Mesendoderm (in vitro differentiated cells): ENCODE measurements around the gene TOP1.

Source experiments
- DNase-seq: peaks from one replicate; pipeline ENCODE4 v3.0.0; 2013
- H2AK5ac ChIP-seq: 2 replicates; pipeline ENCODE4 v1.6.1; 2013; ENCODE audit warnings: low read length, inconsistent platforms
- H2BK120ac ChIP-seq: 2 replicates; pipeline ENCODE4 v1.6.1; 2013; ENCODE audit warnings: low read depth, mild to moderate bottlenecking, low read length, moderate library complexity, mixed read lengths
- H2BK15ac ChIP-seq: replicated peaks from 2 replicates; pipeline ENCODE4 v1.6.1; 2013; ENCODE audit warnings: low read depth, mild to moderate bottlenecking, moderate library complexity
- H2BK5ac ChIP-seq: 2 replicates; pipeline ENCODE4 v1.6.1; 2013; ENCODE audit warnings: low read length, inconsistent platforms
- H3K18ac ChIP-seq: 2 replicates; pipeline ENCODE4 v1.6.1; 2013; ENCODE audit warnings: mild to moderate bottlenecking, low read length, mixed read lengths
- H3K23ac ChIP-seq: one replicate; pipeline ENCODE4 v1.6.1; 2013; ENCODE audit warnings: low read length
- H3K27ac ChIP-seq: 2 replicates; pipeline ENCODE4 v1.5.1; 2013; ENCODE audit warnings: low read depth, mild to moderate bottlenecking, inconsistent platforms, low read length, moderate library complexity
- H3K27me3 ChIP-seq: 2 replicates; pipeline ENCODE4 v1.6.1; 2013; ENCODE audit warnings: low read length, control low read depth, mild to moderate bottlenecking, inconsistent platforms; ENCODE audit not compliant: insufficient read depth, poor library complexity
- H3K36me3 ChIP-seq: 2 replicates; pipeline ENCODE4 v1.6.1; 2013; ENCODE audit warnings: low read length, inconsistent platforms; ENCODE audit not compliant: control insufficient read depth, insufficient read depth
- H3K4ac ChIP-seq: one replicate; pipeline ENCODE4 v1.6.1; 2013; ENCODE audit warnings: low read depth, mild to moderate bottlenecking, low read length, moderate library complexity
- H3K4me1 ChIP-seq: 2 replicates; pipeline ENCODE4 v1.6.1; 2013; ENCODE audit warnings: low read depth, low read length, inconsistent platforms; ENCODE audit not compliant: control insufficient read depth
- H3K4me2 ChIP-seq: 2 replicates; pipeline ENCODE4 v1.6.1; 2013; ENCODE audit warnings: low read length
- H3K4me3 ChIP-seq: 2 replicates; pipeline ENCODE4 v1.5.1; 2013; ENCODE audit warnings: mild to moderate bottlenecking, low read length
- H3K56ac ChIP-seq: one replicate; pipeline ENCODE4 v1.6.1; 2013; ENCODE audit warnings: low read length
- H3K79me1 ChIP-seq: 2 replicates; pipeline ENCODE4 v1.6.1; 2013; ENCODE audit warnings: low read length, inconsistent platforms
- H3K79me2 ChIP-seq: 2 replicates; pipeline ENCODE4 v1.6.1; 2013; ENCODE audit warnings: mild to moderate bottlenecking, low read length; ENCODE audit not compliant: control insufficient read depth, insufficient read depth
- H3K9ac ChIP-seq: 2 replicates; pipeline ENCODE4 v1.6.1; 2013; ENCODE audit warnings: low read length, inconsistent platforms
- H4K5ac ChIP-seq: one replicate; pipeline ENCODE4 v1.6.1; 2013; ENCODE audit warnings: low read length
- H4K8ac ChIP-seq: one replicate; pipeline ENCODE4 v1.6.1; 2013; ENCODE audit warnings: low read depth, mild to moderate bottlenecking, control low read depth, low read length, moderate library complexity
- WGBS: extraction: QIAGEN DNeasy Blood & Tissue Kit; methylation state at CpG from one replicate; pipeline ENCODE4 v1.1.7; 2013; ENCODE audit warnings: low lambda C conversion rate, missing lambda C conversion rate; ENCODE audit not compliant: insufficient coverage; ENCODE audit errors: extremely low coverage; 5-methylcytosine and 5-hydroxymethylcytosine counted together

The TOP1 gene

GRCh38 chr20:41004531-41005360 is 23.9 kb upstream of the TOP1 start:
- Histone ChIP-seq H3K79me1 (no peaks in the 10 kb centered on the region), H2AK5ac (no peak overlapping the region), H3K18ac (no peak overlapping the region), H3K79me2 (no peaks in the 10 kb centered on the region), H3K9ac (no peak overlapping the region), H3K4me1 (peaks cover 6% of the 10 kb centered on the region), H3K4me2 (no peak overlapping the region), H3K36me3 (no peaks in the 10 kb centered on the region), H3K27ac (no peak overlapping the region), H3K27me3 (no peaks in the 10 kb centered on the region), H3K23ac (no peak overlapping the region), H2BK15ac (no peak overlapping the region), H4K5ac (no peak overlapping the region), H2BK120ac (no peak overlapping the region), H3K4ac (no peak overlapping the region), H3K4me3 (no peak overlapping the region), H3K56ac (no peak overlapping the region), H2BK5ac (no peak overlapping the region), H4K8ac (no peak overlapping the region)
- WGBS = no CpG with 5 or more reads among the region's 8 CpGs
- no peak for DNase-seq

- H3K56ac ChIP-seq = no peak overlapping the region
- H3K4me3 ChIP-seq = no peak overlapping the region
- no peak overlapping the region for H3K4me2 ChIP-seq
- H3K79me2 ChIP-seq = no peaks in the 10 kb centered on the region
- WGBS = no CpG with 5 or more reads among the region's 4 CpGs
- no peak overlapping the region for H2BK120ac ChIP-seq
- H3K18ac ChIP-seq = no peak overlapping the region
- no peak overlapping the region for H3K4ac ChIP-seq
- no peak overlapping the region for H2BK15ac ChIP-seq
- no peak overlapping the region for H3K9ac ChIP-seq
- H4K8ac ChIP-seq = no peak overlapping the region
- H4K5ac ChIP-seq = no peak overlapping the region
- no peak overlapping the region for H2BK5ac ChIP-seq
- no peak overlapping the region for H3K23ac ChIP-seq
- H3K79me1 ChIP-seq = no peaks in the 10 kb centered on the region
- no peak for DNase-seq
- peaks cover 6% of the 10 kb centered on the region for H3K4me1 ChIP-seq
- H2AK5ac ChIP-seq = no peak overlapping the region
- no peaks in the 10 kb centered on the region for H3K36me3 ChIP-seq
- H3K27ac ChIP-seq = no peak overlapping the region
- H3K27me3 ChIP-seq = no peaks in the 10 kb centered on the region
These were observed 23.3 kb upstream of the TOP1 start for GRCh38 chr20:41005361-41005729.

- Histone ChIP-seq H3K79me2 (no peaks in the 10 kb centered on the region), H4K5ac (no peak overlapping the region), H3K79me1 (no peaks in the 10 kb centered on the region), H2BK5ac (no peak overlapping the region), H3K56ac (no peak overlapping the region), H3K4me2 (no peak overlapping the region), H3K18ac (no peak overlapping the region), H2AK5ac (peak overlapping the region; percentile 18), H2BK120ac (no peak overlapping the region), H4K8ac (no peak overlapping the region), H3K27me3 (no peaks in the 10 kb centered on the region), H3K4ac (no peak overlapping the region), H3K36me3 (no peaks in the 10 kb centered on the region), H3K27ac (no peak overlapping the region), H3K4me3 (no peak overlapping the region), H3K9ac (no peak overlapping the region), H3K4me1 (peaks cover 6% of the 10 kb centered on the region), H3K23ac (no peak overlapping the region), H2BK15ac (no peak overlapping the region)
- no peak for DNase-seq
- no CpG with 5 or more reads among the region's 13 CpGs for WGBS
These were observed 22.3 kb upstream of the TOP1 start for GRCh38 chr20:41006126-41006935.

GRCh38 chr20:41006936-41007474 is 21.6 kb upstream of the TOP1 start:
- no peak overlapping the region for H3K56ac ChIP-seq
- peaks cover 6% of the 10 kb centered on the region for H3K4me1 ChIP-seq
- no peak overlapping the region for H2BK120ac ChIP-seq
- no peaks in the 10 kb centered on the region for H3K79me1 ChIP-seq
- no peaks in the 10 kb centered on the region for H3K27me3 ChIP-seq
- H3K27ac ChIP-seq = no peak overlapping the region
- H4K8ac ChIP-seq = no peak overlapping the region
- no peak overlapping the region for H4K5ac ChIP-seq
- H3K4ac ChIP-seq = no peak overlapping the region
- H3K18ac ChIP-seq = no peak overlapping the region
- no peak overlapping the region for H2BK15ac ChIP-seq
- DNase-seq = no peak
- no peak overlapping the region for H3K9ac ChIP-seq
- no peak overlapping the region for H2AK5ac ChIP-seq
- H3K4me3 ChIP-seq = no peak overlapping the region
- WGBS = no CpG with 5 or more reads among the region's 2 CpGs
- no peaks in the 10 kb centered on the region for H3K79me2 ChIP-seq
- no peak overlapping the region for H3K4me2 ChIP-seq
- H3K36me3 ChIP-seq = no peaks in the 10 kb centered on the region
- no peak overlapping the region for H3K23ac ChIP-seq
- no peak overlapping the region for H2BK5ac ChIP-seq

- no peak overlapping the region for H4K8ac ChIP-seq
- no peak overlapping the region for H3K4ac ChIP-seq
- H3K79me2 ChIP-seq = no peaks in the 10 kb centered on the region
- peaks cover 6% of the 10 kb centered on the region for H3K4me1 ChIP-seq
- WGBS = no CpG with 5 or more reads among the region's 3 CpGs
- no peak overlapping the region for H3K9ac ChIP-seq
- H3K36me3 ChIP-seq = no peaks in the 10 kb centered on the region
- H2BK5ac ChIP-seq = no peak overlapping the region
- no peak overlapping the region for H3K4me2 ChIP-seq
- H3K23ac ChIP-seq = no peak overlapping the region
- no peak overlapping the region for H3K27ac ChIP-seq
- no peak overlapping the region for H2BK120ac ChIP-seq
- H4K5ac ChIP-seq = no peak overlapping the region
- H3K18ac ChIP-seq = no peak overlapping the region
- no peaks in the 10 kb centered on the region for H3K79me1 ChIP-seq
- H3K56ac ChIP-seq = no peak overlapping the region
- no peak overlapping the region for H2AK5ac ChIP-seq
- no peaks in the 10 kb centered on the region for H3K27me3 ChIP-seq
- no peak overlapping the region for H3K4me3 ChIP-seq
- H2BK15ac ChIP-seq = no peak overlapping the region
- DNase-seq = peak; percentile 49
These were observed 21.1 kb upstream of the TOP1 start for GRCh38 chr20:41007481-41007880.
